Right lobe of liver (tissue), 6 donors: ENCODE measurements around the gene UNC119B. TPM values are rescaled to one million over a fixed set of nuclear protein-coding genes. Genes with fewer than 3 reads are reported as not detected.
"Not testable (repeated sequence)": the region's sequence is repeated elsewhere in the genome, so short reads cannot be mapped to it uniquely, and the experiment has no call there.

Source experiments
- ATAC-seq, 4 donors: fragments of 200-7000 bp; cut with Tn5 transposase; one replicate each; pipeline ENCODE4 v1.9.1; 2020; ENCODE audit warnings: mild to moderate bottlenecking in 4 of 4, moderate library complexity in 4 of 4
- DNase-seq, 3 donors: peaks; one replicate each; pipeline ENCODE4 v3.0.0-alpha.2; 2020
- H3K27ac ChIP-seq, 3 donors: fragments of 200-600 bp; one replicate each; pipeline ENCODE4 v1.8.0; 2022
- H3K27me3 ChIP-seq, 2 donors: fragments of 200-600 bp; one replicate each; pipeline ENCODE4 v1.8.0; 2022
- H3K36me3 ChIP-seq, 4 donors: fragments of 200-600 bp; sonication (generic) in 1 of 4; one replicate each; pipeline versions ENCODE4 v1.5.1 to v1.8.0; 2017 to 2022; ENCODE audit warnings: control low read depth in 1 of 4
- H3K4me1 ChIP-seq, 4 donors: fragments of 200-600 bp; sonication (generic) in 1 of 4; one replicate each; pipeline versions ENCODE4 v1.5.1 to v1.8.0; 2017 to 2022; ENCODE audit warnings: control low read depth in 1 of 4
- H3K4me3 ChIP-seq, 3 donors: fragments of 200-600 bp; one replicate each; pipeline ENCODE4 v1.8.0; 2022
- H3K9me3 ChIP-seq, 4 donors: fragments of 200-600 bp; sonication (generic) in 1 of 4; one replicate each; pipeline versions ENCODE4 v1.5.1 to v1.8.0; 2017 to 2022; ENCODE audit warnings: control low read depth in 1 of 4
- POLR2A ChIP-seq: fragments of 450-650 bp; IDR thresholded peaks from one replicate; pipeline ENCODE4 v1.6.1; 2017; ENCODE audit warnings: antibody characterized with exemption, mild to moderate bottlenecking
- WGBS: methylation state at CpG from one replicate; pipeline ENCODE4 v1.1.6; 2018; ENCODE audit warnings: low coverage, low lambda C conversion rate; ENCODE audit not compliant: insufficient coverage; ENCODE audit errors: missing lambda C conversion rate; 5-methylcytosine and 5-hydroxymethylcytosine counted together
- intact Hi-C, 2 donors: fragments of 100-400 bp; cut with DNase I; formaldehyde crosslinking; loops; one replicate each; pipeline versions ENCODE4 v1.11.2 to v1.14.1; 2022
- total RNA-seq, 6 experiments: library from RNA; depleted of rRNA in 2 of 6; stranded (reverse); fragments of >200 nt in 2 of 6; fragmentation: NEBNext Ultra II Directional in 3 of 6; extraction: Animal tissue kit (Norgen Biotek cat#: 25700) in 3 of 6; gene quantifications; one replicate each; pipeline versions ENCODE4 v1.1.0 to v1.2.4, GENCODE V29; 2016 to 2023
- TF ChIP-seq, protein P1 (sequence below), 4 donors: fragments of 200-600 bp in 3 of 4; fragments of 450-650 bp in 1 of 4; IDR thresholded peaks; one replicate each; pipeline versions ENCODE4 v1.5.1 to v1.8.0; 2016 to 2022; ENCODE audit warnings: antibody characterized with exemption in 4 of 4, mild to moderate bottlenecking in 2 of 4
- donor health status: DM: no; HTN: yes; CAD: no.
- donor health status: DM: no; HTN: no; CAD: no.
- donor health status: DM: no; HTN: no; CAD: no.
- donor health status: DM: no; HTN: yes; CAD: no.
- donor health status: DM: no; HTN: yes; CAD: no.

UNC119B gene
- total RNA-seq, 6 experiments from 2014 or later = 4.7 to 10.2 (median 6.6) TPM

GRCh38 chr12:120666571-120667390, 43.5 kb upstream of the UNC119B start:
- Histone ChIP-seq H3K27ac (no peak overlapping the region), H3K27me3 (no peaks in the 10 kb centered on the region), H3K4me3 (no peak overlapping the region), H3K9me3 (no peaks in the 10 kb centered on the region), H3K4me1 (no peaks in the 10 kb centered on the region), H3K36me3 (no peaks in the 10 kb centered on the region)
- DNase-seq (no peak), ATAC-seq (peak in 1 of 4 donors; percentile 30)
- TF ChIP-seq POLR2A = no peak
- TF ChIP-seq, protein P1, sequence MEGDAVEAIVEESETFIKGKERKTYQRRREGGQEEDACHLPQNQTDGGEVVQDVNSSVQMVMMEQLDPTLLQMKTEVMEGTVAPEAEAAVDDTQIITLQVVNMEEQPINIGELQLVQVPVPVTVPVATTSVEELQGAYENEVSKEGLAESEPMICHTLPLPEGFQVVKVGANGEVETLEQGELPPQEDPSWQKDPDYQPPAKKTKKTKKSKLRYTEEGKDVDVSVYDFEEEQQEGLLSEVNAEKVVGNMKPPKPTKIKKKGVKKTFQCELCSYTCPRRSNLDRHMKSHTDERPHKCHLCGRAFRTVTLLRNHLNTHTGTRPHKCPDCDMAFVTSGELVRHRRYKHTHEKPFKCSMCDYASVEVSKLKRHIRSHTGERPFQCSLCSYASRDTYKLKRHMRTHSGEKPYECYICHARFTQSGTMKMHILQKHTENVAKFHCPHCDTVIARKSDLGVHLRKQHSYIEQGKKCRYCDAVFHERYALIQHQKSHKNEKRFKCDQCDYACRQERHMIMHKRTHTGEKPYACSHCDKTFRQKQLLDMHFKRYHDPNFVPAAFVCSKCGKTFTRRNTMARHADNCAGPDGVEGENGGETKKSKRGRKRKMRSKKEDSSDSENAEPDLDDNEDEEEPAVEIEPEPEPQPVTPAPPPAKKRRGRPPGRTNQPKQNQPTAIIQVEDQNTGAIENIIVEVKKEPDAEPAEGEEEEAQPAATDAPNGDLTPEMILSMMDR (IDR thresholded peaks at IDR 0.05) = no peak
- 92% methylated on average over 2 of the region's 34 CpGs for WGBS
- intact Hi-C loops = no loop called here

DNA sequence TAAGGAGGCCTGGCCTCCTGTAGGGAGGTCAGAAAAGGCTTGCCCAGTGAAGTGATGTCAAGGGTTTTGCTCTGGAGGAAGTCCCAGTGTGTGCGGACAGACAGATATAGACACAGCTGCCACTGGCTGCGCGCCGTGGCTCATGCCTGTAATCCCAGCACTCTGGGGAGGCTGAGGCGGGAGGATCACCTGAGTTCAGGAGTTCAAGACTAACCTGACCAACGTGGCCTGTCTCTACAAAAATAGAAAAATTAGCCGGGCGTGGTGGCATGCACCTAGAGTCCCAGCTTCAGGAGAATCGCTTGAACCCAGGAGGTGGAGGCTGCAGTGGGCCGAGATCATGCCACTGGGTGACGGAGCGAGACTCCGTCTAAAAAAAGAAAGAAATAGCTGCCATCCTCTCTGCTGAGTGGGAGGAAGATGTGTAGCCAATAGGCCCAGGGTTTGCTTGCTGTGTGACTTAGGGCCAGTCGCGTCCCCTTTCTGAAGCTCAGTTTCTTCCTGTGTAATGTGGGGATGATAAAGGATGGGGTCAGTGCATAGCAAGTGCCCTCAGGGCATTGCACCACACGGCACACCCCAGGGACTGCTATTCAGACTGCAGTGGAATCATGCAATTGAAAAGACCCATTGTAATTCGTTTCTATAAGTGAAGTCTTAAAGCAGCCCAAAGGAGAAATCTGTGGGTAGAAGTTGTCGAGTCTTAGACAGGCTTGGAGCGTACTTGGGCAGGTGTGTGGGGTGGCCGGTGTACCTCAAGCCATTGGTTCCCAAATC, 42.0 kb upstream of the UNC119B start:
- intact Hi-C loops = no loop called here
- Histone ChIP-seq H3K9me3 (no peaks in the 10 kb centered on the region), H3K36me3 (no peaks in the 10 kb centered on the region), H3K4me1 (no peaks in the 10 kb centered on the region), H3K27ac (no peak overlapping the region), H3K27me3 (no peaks in the 10 kb centered on the region), H3K4me3 (no peak overlapping the region)
- DNase-seq (no peak), ATAC-seq (no peak)
- WGBS = 76% methylated on average over 14 of the region's 20 CpGs
- no peak for TF ChIP-seq POLR2A
- TF ChIP-seq, protein P1 (IDR thresholded peaks at IDR 0.05) = no peak

DNA sequence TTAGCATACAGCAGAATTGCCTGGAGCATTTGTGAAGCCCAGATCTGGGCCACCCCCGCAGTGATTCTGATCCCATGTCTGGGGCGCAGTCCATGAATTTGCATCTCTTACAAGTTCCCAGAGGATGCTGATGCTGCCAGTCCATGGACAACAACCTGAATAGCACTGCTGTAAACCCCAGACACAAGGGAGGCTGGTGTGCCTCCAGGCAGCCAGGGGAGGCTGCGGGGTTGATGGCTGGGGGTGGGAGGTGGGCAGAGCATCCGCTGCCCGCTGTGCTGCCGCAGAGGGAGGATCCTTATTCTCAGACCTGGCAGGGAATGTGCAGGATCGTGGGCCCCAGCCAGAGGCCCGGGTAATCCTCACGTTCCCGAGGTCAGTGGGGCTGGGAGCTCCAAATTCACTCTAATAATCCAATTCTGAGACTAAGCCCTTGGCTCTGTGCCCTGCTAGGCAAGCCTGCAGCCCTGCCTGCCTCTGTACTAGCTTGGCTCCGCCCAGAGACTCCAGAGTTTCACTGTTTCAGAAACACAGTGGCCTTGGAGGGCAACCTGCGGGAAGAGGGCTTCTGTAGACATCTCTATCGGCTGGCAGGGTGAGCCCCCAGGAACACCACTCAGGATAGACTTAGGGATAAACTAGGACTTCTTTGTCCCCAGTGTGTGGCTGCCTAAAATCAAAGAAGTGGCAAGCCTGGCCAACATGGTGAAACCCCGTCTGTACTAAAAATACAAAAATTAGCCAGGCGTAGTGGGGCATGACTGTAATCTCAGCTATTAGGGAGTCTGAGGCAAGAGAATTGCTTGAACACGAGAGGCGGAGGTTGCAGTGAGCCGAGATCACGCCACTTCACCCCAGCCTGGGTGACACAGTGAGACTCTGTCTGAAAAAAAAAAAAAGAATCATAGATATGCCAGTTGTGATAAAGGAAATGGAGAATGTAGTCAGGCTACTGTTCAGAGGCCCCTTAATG, 41.1 kb upstream of the UNC119B start:
- 58% methylated on average over 3 of the region's 19 CpGs for WGBS
- intact Hi-C loops = no loop called here
- TF ChIP-seq POLR2A = no peak
- TF ChIP-seq, protein P1 (IDR thresholded peaks at IDR 0.05) = no peak
- no peaks in the 10 kb centered on the region for H3K9me3 ChIP-seq
- no peaks in the 10 kb centered on the region for H3K4me1 ChIP-seq
- no peaks in the 10 kb centered on the region for H3K27me3 ChIP-seq
- no peak overlapping the region for H3K27ac ChIP-seq
- ATAC-seq (peak in 3 of 4 donors; percentile 28 to 43 (median 43)), DNase-seq (no peak)
- no peaks in the 10 kb centered on the region for H3K36me3 ChIP-seq
- H3K4me3 ChIP-seq = no peak overlapping the region

- H3K4me1 ChIP-seq, H3K36me3 ChIP-seq, H3K27me3 ChIP-seq, ATAC-seq, DNase-seq, H3K27ac ChIP-seq, H3K9me3 ChIP-seq, intact Hi-C loops, H3K4me3 ChIP-seq: not testable (repeated sequence)
- WGBS = 67% methylated on average over 4 of the region's 6 CpGs
Measured at GRCh38 chr12:120670237-120670636, 40.0 kb upstream of the UNC119B start.
